ENCODE data around the gene AR. TPM values are rescaled to one million over a fixed set of nuclear protein-coding genes. Genes with fewer than 3 reads are reported as not detected.
A peak's percentile ranks its signal among the peaks of the same experiment; 100 is the strongest.

AR gene
- total RNA-seq, 1 donor from 2014 or later = 5.0 TPM

DNA sequence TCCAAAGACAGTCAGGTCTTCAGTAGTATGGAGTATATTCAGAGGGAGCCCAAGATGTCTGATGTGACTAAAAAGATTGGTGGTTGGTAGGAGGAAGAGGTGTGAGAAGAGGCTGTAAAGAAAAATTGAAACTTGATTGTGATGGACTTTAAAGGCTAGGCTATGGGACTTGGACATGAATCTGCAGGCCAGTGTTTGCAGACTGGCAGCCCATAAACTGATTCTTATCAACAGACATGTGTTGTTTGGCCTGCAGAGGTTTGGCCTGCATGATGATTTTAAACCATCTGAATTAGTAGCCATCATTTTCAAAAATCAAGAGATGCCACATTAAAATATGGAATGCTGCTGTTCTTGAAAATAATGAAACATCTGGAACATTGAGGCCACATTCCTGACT lies 5.4 kb upstream of the AR start:
- DNase-seq = no peak
- Histone ChIP-seq H3K36me3 (no peaks in the 10 kb centered on the region), H3K4me3 (no peak overlapping the region), H3K4me1 (no peaks in the 10 kb centered on the region), H3K9me3 (no peaks in the 10 kb centered on the region), H3K27ac (no peak overlapping the region), H3K27me3 (ENCODE audit: low read depth) (no peaks in the 10 kb centered on the region)
- no peak for ATAC-seq
- intact Hi-C loops (cut with DNase I) = no loop called here
- TF ChIP-seq, protein P1, sequence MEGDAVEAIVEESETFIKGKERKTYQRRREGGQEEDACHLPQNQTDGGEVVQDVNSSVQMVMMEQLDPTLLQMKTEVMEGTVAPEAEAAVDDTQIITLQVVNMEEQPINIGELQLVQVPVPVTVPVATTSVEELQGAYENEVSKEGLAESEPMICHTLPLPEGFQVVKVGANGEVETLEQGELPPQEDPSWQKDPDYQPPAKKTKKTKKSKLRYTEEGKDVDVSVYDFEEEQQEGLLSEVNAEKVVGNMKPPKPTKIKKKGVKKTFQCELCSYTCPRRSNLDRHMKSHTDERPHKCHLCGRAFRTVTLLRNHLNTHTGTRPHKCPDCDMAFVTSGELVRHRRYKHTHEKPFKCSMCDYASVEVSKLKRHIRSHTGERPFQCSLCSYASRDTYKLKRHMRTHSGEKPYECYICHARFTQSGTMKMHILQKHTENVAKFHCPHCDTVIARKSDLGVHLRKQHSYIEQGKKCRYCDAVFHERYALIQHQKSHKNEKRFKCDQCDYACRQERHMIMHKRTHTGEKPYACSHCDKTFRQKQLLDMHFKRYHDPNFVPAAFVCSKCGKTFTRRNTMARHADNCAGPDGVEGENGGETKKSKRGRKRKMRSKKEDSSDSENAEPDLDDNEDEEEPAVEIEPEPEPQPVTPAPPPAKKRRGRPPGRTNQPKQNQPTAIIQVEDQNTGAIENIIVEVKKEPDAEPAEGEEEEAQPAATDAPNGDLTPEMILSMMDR (IDR thresholded peaks at IDR 0.05) = no peak

DNA sequence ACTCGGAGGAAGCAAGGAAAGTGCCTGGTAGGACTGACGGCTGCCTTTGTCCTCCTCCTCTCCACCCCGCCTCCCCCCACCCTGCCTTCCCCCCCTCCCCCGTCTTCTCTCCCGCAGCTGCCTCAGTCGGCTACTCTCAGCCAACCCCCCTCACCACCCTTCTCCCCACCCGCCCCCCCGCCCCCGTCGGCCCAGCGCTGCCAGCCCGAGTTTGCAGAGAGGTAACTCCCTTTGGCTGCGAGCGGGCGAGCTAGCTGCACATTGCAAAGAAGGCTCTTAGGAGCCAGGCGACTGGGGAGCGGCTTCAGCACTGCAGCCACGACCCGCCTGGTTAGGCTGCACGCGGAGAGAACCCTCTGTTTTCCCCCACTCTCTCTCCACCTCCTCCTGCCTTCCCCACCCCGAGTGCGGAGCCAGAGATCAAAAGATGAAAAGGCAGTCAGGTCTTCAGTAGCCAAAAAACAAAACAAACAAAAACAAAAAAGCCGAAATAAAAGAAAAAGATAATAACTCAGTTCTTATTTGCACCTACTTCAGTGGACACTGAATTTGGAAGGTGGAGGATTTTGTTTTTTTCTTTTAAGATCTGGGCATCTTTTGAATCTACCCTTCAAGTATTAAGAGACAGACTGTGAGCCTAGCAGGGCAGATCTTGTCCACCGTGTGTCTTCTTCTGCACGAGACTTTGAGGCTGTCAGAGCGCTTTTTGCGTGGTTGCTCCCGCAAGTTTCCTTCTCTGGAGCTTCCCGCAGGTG lies 637 bp downstream of the AR start:
- H3K9me3 ChIP-seq = no peaks in the 10 kb centered on the region
- H3K27ac ChIP-seq = no peak overlapping the region
- no peaks in the 10 kb centered on the region for H3K36me3 ChIP-seq
- ATAC-seq (peak; percentile 43 to 52), DNase-seq (peak; percentile 34)
- TF ChIP-seq, protein P1 (IDR thresholded peaks at IDR 0.05) = no peak
- H3K4me3 ChIP-seq = peak overlapping the region; percentile 50
- intact Hi-C loops (cut with DNase I) = no loop called here
- no peaks in the 10 kb centered on the region for H3K27me3 ChIP-seq (ENCODE audit: low read depth)
- H3K4me1 ChIP-seq = no peaks in the 10 kb centered on the region

DNA sequence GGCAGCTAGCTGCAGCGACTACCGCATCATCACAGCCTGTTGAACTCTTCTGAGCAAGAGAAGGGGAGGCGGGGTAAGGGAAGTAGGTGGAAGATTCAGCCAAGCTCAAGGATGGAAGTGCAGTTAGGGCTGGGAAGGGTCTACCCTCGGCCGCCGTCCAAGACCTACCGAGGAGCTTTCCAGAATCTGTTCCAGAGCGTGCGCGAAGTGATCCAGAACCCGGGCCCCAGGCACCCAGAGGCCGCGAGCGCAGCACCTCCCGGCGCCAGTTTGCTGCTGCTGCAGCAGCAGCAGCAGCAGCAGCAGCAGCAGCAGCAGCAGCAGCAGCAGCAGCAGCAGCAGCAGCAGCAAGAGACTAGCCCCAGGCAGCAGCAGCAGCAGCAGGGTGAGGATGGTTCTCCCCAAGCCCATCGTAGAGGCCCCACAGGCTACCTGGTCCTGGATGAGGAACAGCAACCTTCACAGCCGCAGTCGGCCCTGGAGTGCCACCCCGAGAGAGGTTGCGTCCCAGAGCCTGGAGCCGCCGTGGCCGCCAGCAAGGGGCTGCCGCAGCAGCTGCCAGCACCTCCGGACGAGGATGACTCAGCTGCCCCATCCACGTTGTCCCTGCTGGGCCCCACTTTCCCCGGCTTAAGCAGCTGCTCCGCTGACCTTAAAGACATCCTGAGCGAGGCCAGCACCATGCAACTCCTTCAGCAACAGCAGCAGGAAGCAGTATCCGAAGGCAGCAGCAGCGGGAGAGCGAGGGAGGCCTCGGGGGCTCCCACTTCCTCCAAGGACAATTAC lies 1.4 kb downstream of the AR start:
- peak overlapping the region; percentile 50 for H3K4me3 ChIP-seq
- TF ChIP-seq, protein P1 (IDR thresholded peaks at IDR 0.05) = no peak
- ATAC-seq (peak; percentile 25 to 30), DNase-seq (peak; percentile 34)
- no peaks in the 10 kb centered on the region for H3K36me3 ChIP-seq
- no peaks in the 10 kb centered on the region for H3K27me3 ChIP-seq (ENCODE audit: low read depth)
- H3K9me3 ChIP-seq = no peaks in the 10 kb centered on the region
- H3K4me1 ChIP-seq = no peaks in the 10 kb centered on the region
- intact Hi-C loops (cut with DNase I) = no loop called here
- H3K27ac ChIP-seq = no peak overlapping the region

DNA sequence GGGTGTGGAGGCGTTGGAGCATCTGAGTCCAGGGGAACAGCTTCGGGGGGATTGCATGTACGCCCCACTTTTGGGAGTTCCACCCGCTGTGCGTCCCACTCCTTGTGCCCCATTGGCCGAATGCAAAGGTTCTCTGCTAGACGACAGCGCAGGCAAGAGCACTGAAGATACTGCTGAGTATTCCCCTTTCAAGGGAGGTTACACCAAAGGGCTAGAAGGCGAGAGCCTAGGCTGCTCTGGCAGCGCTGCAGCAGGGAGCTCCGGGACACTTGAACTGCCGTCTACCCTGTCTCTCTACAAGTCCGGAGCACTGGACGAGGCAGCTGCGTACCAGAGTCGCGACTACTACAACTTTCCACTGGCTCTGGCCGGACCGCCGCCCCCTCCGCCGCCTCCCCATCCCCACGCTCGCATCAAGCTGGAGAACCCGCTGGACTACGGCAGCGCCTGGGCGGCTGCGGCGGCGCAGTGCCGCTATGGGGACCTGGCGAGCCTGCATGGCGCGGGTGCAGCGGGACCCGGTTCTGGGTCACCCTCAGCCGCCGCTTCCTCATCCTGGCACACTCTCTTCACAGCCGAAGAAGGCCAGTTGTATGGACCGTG lies 2.2 kb downstream of the AR start:
- no peak overlapping the region for H3K27ac ChIP-seq
- TF ChIP-seq, protein P1 (IDR thresholded peaks at IDR 0.05) = no peak
- peak overlapping the region; percentile 50 for H3K4me3 ChIP-seq
- no peaks in the 10 kb centered on the region for H3K27me3 ChIP-seq (ENCODE audit: low read depth)
- DNase-seq = peak; percentile 48
- no peaks in the 10 kb centered on the region for H3K4me1 ChIP-seq
- ATAC-seq = peak; percentile 49 to 79
- no peaks in the 10 kb centered on the region for H3K36me3 ChIP-seq
- intact Hi-C loops (cut with DNase I) = no loop called here
- no peaks in the 10 kb centered on the region for H3K9me3 ChIP-seq

DNA sequence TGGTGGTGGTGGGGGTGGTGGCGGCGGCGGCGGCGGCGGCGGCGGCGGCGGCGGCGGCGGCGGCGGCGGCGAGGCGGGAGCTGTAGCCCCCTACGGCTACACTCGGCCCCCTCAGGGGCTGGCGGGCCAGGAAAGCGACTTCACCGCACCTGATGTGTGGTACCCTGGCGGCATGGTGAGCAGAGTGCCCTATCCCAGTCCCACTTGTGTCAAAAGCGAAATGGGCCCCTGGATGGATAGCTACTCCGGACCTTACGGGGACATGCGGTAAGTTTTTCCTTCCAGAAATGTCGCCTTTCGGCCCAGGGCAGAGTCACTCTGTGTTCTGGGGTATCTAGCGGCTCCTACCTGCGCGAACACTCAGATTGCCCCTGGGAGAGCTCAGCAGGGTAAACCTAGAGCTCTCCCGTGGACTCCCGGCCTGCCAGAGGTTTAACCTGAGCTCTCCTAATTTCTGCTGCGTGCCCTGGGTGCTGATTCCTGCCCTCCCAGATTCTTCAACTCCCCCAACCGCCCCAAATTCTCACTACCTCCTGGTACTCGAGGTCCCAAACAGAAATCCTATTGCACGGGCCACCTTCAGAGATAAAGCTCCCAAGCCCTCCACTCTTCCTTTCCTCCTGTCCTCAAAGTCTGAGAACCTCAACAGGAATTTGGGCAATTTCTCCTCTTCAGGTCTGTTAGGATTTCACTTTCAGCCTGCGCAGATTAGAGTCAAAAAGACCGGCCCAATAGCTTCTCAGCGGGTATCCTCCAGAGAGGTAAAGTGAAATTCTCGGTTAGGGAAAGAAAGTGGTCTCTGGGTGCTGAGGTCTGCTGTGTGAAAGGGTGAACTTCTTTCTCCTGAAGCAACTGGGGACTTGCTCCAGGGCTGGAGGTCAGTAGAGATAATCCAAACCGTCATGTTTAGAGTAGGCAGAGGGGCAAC lies 2.9 kb downstream of the AR start:
- Histone ChIP-seq H3K27ac (no peak overlapping the region), H3K27me3 (ENCODE audit: low read depth) (no peaks in the 10 kb centered on the region), H3K36me3 (no peaks in the 10 kb centered on the region), H3K4me3 (peak overlapping the region; percentile 50), H3K9me3 (no peaks in the 10 kb centered on the region), H3K4me1 (no peaks in the 10 kb centered on the region)
- intact Hi-C loops (cut with DNase I) = no loop called here
- no peak for ATAC-seq
- DNase-seq = no peak
- TF ChIP-seq, protein P1 (IDR thresholded peaks at IDR 0.05) = no peak
